ENCODE results near the gene RNF208. TPM values are rescaled to one million over a fixed set of nuclear protein-coding genes. Genes with fewer than 3 reads are reported as not detected.
"Not testable (repeated sequence)": the region's sequence is repeated elsewhere in the genome, so short reads cannot be mapped to it uniquely, and the experiment has no call there.

RNF208 gene
- polyA plus RNA-seq, 3 donors from 2014 or later: not detected

DNA sequence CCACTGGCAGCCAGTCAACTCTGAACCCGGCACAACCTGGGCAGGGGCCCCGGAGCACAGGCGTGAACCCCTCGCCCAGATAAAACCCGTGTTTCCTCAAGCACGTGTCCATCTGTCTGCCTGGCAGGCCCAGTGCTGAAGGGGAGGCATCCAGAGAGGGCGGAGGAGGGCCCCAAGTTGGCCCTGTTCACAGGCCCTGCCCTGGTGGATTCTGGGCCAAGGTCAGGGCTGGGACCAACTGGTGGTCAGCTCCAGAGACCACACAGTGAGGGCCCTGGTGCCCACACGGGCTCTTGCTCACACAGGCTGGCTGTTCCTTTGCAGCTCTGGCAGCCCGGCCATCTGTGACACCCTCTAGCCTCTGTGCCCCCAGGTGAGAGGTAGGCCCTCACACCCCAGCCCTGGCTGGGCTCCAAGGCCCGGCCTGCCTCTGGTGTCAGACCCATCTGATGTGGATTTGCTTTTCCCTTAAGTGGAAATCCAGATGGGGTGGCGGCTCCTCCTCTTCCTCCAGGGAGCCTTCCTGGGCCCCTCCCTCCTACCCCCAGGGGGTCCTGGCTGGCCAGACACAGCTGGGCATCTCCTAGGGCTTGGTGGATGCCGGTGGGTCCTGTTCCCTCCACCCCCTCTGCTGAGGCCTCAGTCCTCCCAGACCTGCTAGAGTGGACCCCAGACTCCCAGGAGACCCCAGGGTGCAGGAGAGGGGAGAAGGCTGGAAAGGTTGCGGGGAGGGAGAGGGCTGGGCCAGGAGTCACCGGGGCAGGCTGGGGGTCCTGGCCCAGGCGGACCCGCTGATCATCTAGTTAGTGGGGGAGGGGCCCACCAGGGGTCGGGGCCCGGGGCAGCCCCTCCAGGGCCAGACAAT, 28.5 kb upstream of the RNF208 start:
- no peaks in the 10 kb centered on the region for H3K36me3 Mint-ChIP-seq

DNA sequence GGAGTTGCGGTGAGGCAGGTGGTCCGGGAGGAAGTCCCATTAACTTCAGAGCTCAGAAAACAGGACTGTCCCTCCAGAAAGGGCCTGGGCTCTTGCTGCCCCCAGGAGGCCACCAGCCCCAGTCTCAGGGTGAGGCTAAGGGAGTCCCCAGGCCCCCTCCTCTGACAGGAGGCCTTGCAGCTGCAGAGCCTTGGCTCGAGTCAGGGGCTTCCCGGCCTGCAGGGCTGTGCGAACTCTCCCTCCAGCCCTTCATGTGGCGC, 25.8 kb upstream of the RNF208 start:
- Mint-ChIP-seq H3K27ac (no peak overlapping the region), H3K4me3 (no peak overlapping the region), H3K4me1 (peaks cover 6 to 7% of the 10 kb centered on the region in 2 donors), H3K27me3 (ENCODE audit: low read depth in 3 of 3) (peaks cover 1 to 12% (median 7%) of the 10 kb centered on the region in 3 donors), H3K36me3 (peaks cover 0 to under 1% (median 0%) of the 10 kb centered on the region in 3 donors), H3K9me3 (no peaks in the 10 kb centered on the region)
- DNase-seq: no peak

More for the DNA sequence above, 28.5 kb upstream of the RNF208 start:
- peaks cover 0 to 5% (median 3%) of the 10 kb centered on the region in 3 donors for H3K27me3 Mint-ChIP-seq (ENCODE audit: low read depth in 3 of 3)
- H3K4me3 Mint-ChIP-seq: no peak overlapping the region
- peaks cover 4% of the 10 kb centered on the region in 2 donors for H3K4me1 Mint-ChIP-seq
- no peak overlapping the region for H3K27ac Mint-ChIP-seq
- DNase-seq: no peak
- peaks cover 0 to 2% (median 0%) of the 10 kb centered on the region in 6 donors for H3K9me3 Mint-ChIP-seq

DNA sequence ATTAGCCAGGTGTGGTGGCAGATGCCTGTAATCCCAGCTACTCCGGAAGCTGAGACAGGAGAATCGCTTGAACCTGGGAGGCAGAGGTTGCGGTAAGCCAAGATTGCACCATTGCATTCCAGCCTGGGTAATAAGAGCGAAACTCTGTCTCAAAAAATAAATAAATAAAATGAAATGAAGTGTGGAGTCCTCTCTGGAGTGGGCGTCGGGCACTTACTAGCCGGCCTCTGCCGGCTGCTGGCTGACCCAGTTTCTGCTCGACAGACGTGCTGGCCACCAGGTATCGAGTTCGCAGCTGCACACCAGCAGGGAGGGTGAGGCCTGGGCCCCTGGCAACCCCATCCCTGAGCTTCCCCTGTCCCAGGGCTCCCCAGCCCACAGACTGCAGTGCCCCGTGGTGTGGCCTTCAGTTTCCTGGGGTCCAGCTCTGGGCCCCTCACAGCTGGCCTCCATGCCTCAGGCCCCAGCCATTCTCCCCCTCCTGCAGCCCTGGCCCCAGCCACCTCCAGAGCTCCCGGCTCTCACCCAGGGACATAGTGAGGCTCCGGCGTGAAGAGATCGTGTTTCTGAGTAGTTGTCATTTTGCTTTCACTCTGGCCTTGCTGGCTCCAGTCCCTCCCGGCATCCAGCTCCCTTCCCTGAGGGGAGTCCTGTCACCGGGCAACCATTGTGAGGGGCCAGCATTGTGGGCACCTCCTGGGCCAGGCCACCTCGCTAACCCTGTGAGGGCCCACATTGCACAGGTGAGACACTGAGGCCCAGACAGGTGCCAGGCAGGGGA, 25.3 kb upstream of the RNF208 start:
- Mint-ChIP-seq H3K27me3 (ENCODE audit: low read depth in 3 of 3) (peaks cover 5 to 17% (median 12%) of the 10 kb centered on the region in 3 donors), H3K27ac (no peak overlapping the region), H3K36me3 (peaks cover 0 to 3% (median 0%) of the 10 kb centered on the region in 3 donors), H3K4me1 (peaks cover 11 to 13% of the 10 kb centered on the region in 2 donors), H3K9me3 (no peaks in the 10 kb centered on the region), H3K4me3 (no peak overlapping the region)
- no peak for DNase-seq

DNA sequence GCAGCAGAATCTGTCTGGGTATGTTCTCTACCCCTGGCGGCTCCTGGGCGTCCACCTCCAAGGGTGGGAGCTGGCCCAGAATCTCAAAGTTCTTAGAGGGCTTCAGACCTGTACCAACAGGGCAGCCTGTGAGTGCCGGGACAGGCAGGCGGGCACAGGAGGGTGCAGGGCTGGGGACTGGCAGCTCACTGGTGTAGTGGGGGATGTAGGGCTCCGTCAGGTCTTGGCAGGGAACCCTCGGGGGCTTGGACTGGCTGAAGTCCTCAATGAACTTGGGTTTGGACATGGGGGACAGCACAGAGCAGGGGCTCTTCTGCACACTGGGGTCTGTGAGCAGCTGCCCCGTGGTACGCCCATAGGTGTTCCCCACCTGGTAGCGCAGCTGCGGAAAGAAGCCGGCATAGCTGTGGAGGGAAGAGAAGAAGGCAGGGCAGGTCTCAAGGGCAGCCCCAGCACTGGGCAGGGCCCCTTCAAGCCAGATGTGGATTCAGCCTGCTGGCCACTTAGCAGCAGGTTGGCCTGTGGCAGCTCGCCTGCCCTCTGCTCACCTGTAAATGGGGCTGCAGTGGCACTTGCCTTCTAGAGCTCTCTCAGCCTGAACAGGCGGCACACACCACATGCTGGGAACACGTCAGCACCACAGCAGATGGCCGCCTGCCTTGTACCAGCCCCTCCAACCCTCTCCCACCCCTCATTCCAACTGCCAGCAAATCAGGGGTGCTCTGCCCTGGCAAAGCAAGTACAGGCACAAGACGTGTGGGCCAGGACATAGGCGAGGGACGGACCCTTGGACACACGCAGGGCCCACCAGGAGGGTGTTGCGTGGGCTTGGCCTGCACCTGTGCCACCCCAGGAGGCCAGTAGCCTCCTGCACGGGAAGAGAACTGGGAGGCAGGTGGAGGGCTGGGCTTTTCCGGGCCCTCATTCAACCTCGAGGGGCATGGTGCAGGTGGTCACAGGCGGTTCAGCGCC, 23.7 kb upstream of the RNF208 start:
- Mint-ChIP-seq H3K4me1 (peaks cover 16 to 22% of the 10 kb centered on the region in 2 donors), H3K27ac (no peak overlapping the region), H3K36me3 (peaks cover 0 to 3% (median 0%) of the 10 kb centered on the region in 3 donors), H3K9me3 (no peaks in the 10 kb centered on the region), H3K27me3 (ENCODE audit: low read depth in 3 of 3) (peaks cover 12 to 25% (median 20%) of the 10 kb centered on the region in 3 donors), H3K4me3 (no peak overlapping the region)
- no peak for DNase-seq

DNA sequence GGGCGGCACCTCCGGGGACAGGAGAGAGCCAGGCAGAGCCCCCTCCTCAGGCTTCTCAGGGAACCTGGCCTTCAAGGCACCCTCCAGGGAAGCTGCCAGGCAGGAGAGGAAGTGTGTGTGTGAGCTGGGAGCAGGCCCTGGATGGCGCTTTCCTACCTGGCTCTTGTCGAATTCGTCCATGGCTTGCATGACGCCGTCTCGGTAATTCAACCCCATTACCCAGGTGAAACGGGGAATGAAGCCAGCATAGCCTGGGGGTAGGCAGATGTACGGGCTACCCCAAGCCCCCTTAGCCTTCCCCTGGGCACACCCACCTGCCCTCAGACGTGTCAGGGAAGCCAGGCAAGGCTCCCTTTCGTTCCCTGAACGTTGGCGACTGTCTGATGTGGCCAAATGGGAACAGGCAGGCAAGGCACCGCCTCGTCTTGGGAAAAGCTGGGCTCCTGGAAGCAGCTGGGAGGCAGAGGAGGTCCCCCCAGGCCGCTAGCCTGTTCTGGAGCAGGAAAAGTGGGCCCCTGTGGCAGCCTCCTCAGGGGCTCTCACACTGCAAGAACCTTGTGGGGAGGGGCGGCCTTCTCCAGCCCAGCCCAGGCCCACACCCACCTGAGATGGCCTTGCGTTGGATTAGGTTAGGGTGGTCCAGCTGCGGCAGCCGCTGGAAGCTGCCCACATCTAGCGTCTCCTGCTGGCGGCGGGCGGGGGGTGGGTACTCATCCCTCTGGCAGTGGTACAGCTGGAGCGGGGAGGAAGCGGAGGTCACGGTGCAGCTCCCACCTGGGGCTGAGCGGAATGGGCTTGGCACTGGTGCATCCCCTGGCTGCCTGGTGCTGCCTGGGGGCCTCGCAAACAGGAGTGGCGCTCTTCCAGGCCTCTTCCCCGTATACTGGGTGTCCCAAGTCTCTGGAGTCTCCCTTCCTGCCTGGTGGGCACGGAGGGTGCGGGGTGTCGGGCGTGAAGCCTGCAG, 22.7 kb upstream of the RNF208 start:
- Mint-ChIP-seq H3K36me3 (peaks cover 0 to 3% (median 0%) of the 10 kb centered on the region in 3 donors), H3K27ac (no peak overlapping the region), H3K9me3 (no peaks in the 10 kb centered on the region), H3K27me3 (ENCODE audit: low read depth in 3 of 3) (peaks cover 12 to 26% (median 25%) of the 10 kb centered on the region in 3 donors), H3K4me1 (peaks cover 19 to 22% of the 10 kb centered on the region in 2 donors), H3K4me3 (no peak overlapping the region)
- no peak for DNase-seq

DNA sequence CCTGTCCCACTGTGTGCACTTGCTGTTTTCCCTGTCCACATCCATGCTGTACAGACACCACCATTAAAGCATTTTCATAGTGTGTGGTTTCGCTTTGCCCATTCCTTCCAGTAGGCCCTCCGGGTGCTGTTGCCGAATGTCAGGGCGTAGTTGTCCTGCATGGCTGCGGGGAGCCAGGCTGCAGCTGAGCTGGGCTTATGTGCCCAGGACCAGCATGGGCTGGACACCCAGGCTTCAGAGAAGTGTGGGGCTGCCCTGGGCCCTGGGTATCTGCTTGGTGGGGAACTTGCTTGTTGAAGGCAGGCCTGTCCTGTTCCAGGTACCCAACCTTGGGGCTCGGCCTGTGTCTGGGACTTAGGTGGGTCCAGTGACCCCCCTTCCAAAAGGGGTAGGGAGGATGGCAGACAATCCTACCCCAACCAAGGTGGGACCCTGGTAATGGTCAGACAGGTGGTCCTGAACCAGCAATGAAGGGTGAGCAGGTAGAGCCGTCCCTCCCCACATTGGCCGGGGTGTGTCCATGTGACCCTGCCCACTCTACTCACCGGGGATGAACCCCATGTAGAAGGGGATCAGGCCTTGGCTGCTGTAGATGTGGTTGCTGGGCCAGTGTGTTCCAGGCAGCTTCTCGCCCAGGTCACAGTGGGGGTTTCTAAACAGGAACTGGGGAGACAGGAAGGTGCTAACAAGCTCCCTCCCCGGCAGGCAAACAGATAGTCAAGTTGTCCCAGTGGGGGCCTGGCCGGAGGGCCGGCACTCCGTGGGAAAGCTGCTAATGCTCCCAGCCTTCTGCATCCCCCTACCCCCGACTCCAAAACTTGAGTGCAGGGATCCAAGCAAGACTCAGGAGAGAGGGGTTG, 21.8 kb upstream of the RNF208 start:
- Mint-ChIP-seq H3K27ac (no peak overlapping the region), H3K36me3 (peaks cover 0 to 3% (median 0%) of the 10 kb centered on the region in 3 donors), H3K9me3 (no peaks in the 10 kb centered on the region), H3K4me3 (peak overlapping the region in 2 of 5 donors; percentile 27 to 36), H3K4me1 (peaks cover 25 to 27% of the 10 kb centered on the region in 2 donors), H3K27me3 (ENCODE audit: low read depth in 3 of 3) (peaks cover 12 to 28% (median 25%) of the 10 kb centered on the region in 3 donors)
- DNase-seq: peak in 2 of 3 donors; percentile 15 to 16

DNA sequence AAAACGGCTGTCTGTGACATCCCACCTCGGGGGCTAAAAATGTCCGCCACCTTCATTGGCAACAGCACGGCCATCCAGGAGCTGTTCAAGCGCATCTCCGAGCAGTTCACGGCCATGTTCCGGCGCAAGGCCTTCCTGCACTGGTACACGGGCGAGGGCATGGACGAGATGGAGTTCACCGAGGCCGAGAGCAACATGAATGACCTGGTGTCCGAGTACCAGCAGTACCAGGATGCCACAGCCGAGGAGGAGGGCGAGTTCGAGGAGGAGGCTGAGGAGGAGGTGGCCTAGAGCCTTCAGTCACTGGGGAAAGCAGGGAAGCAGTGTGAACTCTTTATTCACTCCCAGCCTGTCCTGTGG, 21.2 kb upstream of the RNF208 start:
- H3K36me3 Mint-ChIP-seq, H3K27ac Mint-ChIP-seq, H3K9me3 Mint-ChIP-seq: not testable (repeated sequence)
- H3K27me3 Mint-ChIP-seq (ENCODE audit: low read depth in 3 of 3): peaks cover 12 to 28% (median 25%) of the 10 kb centered on the region in 3 donors
- peak overlapping the region in 2 of 5 donors; percentile 21 to 24 for H3K4me3 Mint-ChIP-seq
- H3K4me1 Mint-ChIP-seq: peaks cover 28% of the 10 kb centered on the region in 2 donors
- DNase-seq: peak in 1 of 3 donors; percentile 14

DNA sequence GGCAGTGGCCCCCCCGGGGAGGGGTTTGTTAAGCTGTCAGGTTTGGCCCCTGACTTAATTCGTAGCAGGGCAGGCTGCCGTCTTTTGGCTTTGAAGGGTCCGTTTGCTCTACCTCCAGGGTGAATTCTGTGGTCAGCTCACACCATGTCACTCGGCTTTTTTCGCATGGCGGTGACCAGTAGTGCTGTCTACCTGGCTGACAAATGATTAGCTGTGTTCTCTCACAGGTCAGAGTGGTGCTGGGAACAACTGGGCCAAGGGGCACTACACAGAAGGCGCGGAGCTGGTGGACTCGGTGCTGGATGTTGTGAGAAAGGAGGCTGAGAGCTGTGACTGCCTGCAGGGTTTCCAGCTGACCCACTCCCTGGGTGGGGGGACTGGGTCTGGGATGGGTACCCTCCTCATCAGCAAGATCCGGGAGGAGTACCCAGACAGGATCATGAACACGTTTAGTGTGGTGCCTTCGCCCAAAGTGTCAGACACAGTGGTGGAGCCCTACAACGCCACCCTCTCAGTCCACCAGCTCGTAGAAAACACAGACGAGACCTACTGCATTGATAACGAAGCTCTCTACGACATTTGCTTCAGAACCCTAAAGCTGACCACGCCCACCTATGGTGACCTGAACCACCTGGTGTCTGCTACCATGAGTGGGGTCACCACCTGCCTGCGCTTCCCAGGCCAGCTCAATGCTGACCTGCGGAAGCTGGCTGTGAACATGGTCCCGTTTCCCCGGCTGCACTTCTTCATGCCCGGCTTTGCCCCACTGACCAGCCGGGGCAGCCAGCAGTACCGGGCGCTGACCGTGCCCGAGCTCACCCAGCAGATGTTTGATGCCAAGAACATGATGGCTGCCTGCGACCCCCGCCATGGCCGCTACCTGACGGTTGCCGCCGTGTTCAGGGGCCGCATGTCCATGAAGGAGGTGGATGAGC, 20.5 kb upstream of the RNF208 start:
- Mint-ChIP-seq H3K4me3 (peak overlapping the region; percentile 77 to 85 (median 81)), H3K27ac (peak overlapping the region; percentile 64 to 78 (median 74)), H3K4me1 (peaks cover 28% of the 10 kb centered on the region in 2 donors), H3K9me3 (no peaks in the 10 kb centered on the region), H3K36me3 (peaks cover 0 to 3% (median 0%) of the 10 kb centered on the region in 3 donors), H3K27me3 (ENCODE audit: low read depth in 3 of 3) (peaks cover 12 to 28% (median 25%) of the 10 kb centered on the region in 3 donors)
- peak in 2 of 3 donors; percentile 17 to 18 for DNase-seq

DNA sequence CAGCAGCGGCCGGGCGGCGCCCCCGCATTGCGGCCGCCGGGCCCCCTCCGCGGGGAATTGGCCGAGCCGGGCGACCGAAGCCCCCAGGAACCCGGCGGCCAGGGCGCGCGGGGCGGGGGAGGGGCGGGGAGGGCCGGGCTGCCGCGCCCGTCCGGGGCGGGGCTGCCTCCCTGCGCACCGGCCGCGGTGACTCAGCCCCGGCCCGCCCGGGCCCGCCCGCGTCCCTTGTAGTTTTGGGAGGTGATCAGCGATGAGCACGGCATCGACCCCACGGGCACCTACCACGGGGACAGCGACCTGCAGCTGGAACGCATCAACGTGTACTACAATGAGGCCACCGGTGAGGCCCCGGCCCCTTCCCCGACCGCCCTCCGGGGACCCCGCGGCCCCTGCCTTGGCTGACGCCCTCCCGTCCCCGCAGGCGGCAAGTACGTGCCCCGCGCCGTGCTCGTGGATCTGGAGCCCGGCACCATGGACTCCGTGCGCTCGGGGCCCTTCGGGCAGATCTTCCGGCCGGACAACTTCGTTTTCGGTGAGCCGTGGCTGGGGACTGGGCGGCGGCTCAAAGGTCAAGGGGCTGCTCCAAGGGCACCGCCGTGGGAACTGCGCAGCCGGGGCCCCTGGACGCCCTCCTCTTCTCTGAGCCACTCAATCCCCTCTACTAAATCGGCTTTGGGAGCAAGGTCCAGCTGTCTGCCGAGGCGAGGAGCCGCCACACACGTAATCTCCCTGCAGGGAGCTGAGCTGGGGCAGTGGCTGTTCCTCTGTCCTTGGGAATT, 19.6 kb upstream of the RNF208 start:
- Mint-ChIP-seq H3K27me3 (ENCODE audit: low read depth in 3 of 3) (peaks cover 12 to 26% (median 25%) of the 10 kb centered on the region in 3 donors), H3K4me3 (peak overlapping the region; percentile 78 to 94 (median 84)), H3K36me3 (peaks cover 0 to 3% (median 0%) of the 10 kb centered on the region in 3 donors), H3K4me1 (peaks cover 28 to 30% of the 10 kb centered on the region in 2 donors), H3K9me3 (no peaks in the 10 kb centered on the region), H3K27ac (peak overlapping the region in 5 of 6 donors; percentile 64 to 92 (median 68))
- DNase-seq: peak in 1 of 3 donors; percentile 52

DNA sequence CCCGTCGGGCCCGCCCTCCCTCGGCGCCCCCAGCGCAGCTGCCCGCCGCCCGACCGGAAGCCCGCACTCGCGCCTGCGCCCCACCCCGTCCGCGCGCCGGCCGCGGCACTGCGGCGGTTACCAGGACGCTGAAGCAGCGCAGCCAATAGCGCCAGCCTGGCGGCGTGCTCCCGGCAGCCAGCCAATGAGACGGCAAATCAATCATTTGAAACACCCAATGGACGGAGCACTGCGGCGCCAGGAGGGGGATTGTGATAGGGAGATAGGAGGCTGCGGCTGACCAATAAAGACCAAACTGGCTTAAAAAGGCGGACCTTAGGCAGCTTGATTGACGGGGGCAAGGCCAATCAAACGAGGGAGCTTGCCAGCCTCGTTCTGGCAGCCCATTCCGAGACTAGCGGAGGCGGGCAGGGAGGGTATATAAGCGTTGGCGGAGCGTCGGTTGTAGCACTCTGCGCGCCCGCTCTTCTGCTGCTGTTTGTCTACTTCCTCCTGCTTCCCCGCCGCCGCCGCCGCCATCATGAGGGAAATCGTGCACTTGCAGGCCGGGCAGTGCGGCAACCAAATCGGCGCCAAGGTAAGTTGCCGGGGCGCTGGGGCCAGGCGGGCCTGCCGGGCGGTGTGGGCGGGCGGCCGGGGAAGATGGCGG, 18.9 kb upstream of the RNF208 start, which contains the start of gene TUBB4B:
TUBB4B (plus strand) TSS at position 447 of the 649 bp plus-strand sequence; CDS start at position 521, 74 bp downstream.
- H3K4me1 Mint-ChIP-seq: peaks cover 28 to 31% of the 10 kb centered on the region in 2 donors
- peak within 1 kb of the TSS; percentile 68 to 94 (median 92) for H3K27ac Mint-ChIP-seq
- H3K4me3 Mint-ChIP-seq: peak within 1 kb of the TSS; percentile 92 to 96 (median 93)
- H3K36me3 Mint-ChIP-seq: peaks cover 0 to 3% (median 0%) of the 10 kb centered on the region in 3 donors
- peak; percentile 99 for DNase-seq
- H3K27me3 Mint-ChIP-seq (ENCODE audit: low read depth in 3 of 3): peaks cover 12 to 26% (median 25%) of the 10 kb centered on the region in 3 donors
- no peaks in the 10 kb centered on the region for H3K9me3 Mint-ChIP-seq
